ENCODE data around the gene PARK7.

PARK7 gene

DNA sequence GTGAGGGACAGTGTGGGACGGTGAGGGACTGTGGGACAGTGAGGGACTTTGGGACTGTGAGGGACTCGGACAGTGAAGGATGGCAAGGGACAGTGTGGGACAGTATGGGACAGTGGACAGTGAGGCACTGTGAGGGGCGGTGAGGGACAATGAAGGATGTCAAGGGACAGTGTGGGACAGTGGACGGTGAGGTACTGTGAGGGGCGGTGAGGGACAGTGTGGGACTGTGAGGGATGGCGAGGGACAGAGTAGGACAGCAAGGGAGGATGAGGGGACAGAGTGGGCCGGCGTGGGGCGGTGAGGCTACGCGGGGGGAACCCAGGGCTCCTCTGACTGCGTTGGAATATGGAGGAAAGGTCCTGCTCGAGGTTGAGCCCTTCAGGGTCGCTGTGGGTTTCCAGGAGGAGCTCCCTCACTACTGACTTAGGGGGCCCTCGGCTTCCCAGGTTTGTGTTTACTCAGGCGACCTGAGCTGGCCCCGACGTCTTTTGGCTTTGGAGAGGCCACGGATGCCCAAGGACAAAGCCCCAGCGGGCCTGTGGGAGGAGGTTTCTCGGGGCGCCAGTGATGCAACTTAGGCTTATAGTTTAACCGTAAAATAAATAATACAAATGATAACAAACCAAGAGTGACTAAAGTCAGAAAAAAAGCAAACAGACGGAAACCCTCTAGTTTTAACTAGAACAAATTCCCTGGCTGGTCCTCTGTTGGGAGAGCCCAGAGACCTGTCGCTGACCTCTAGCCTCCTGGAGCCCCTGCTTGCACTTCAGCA lies 65.7 kb downstream of the PARK7 start:
- no peak for DNase-seq
- Histone ChIP-seq H2AFZ (ENCODE audit: low read depth, low read length) (no peak overlapping the region), H3K27me3 (ENCODE audit: insufficient read depth, low read length, poor library complexity) (peaks cover 5% of the 10 kb centered on the region), H3K9me3 (ENCODE audit: insufficient read depth, low read length, severe bottlenecking) (no peaks in the 10 kb centered on the region), H3K4me3 (ENCODE audit: low read depth in 1 of 2, low read length in 2 of 2) (no peak overlapping the region), H3K4me1 (ENCODE audit: insufficient read depth, low read length) (no peaks in the 10 kb centered on the region), H3K9ac (ENCODE audit: low read depth, low read length) (no peak overlapping the region), H3K4me2 (ENCODE audit: insufficient read depth, low read length) (no peak overlapping the region), H3K27ac (ENCODE audit: low read length) (no peak overlapping the region), H4K20me1 (ENCODE audit: insufficient read depth, low read length) (no peaks in the 10 kb centered on the region), H3K79me2 (ENCODE audit: insufficient read depth, low read length) (no peaks in the 10 kb centered on the region), H3K36me3 (ENCODE audit: insufficient read depth, low read length) (no peaks in the 10 kb centered on the region)
- TF ChIP-seq EZH2 (IDR thresholded peaks at IDR 0.05; ENCODE audit: borderline replicate concordance, low read depth, low read length, severe bottlenecking), result no peak
- TF ChIP-seq, protein P1, sequence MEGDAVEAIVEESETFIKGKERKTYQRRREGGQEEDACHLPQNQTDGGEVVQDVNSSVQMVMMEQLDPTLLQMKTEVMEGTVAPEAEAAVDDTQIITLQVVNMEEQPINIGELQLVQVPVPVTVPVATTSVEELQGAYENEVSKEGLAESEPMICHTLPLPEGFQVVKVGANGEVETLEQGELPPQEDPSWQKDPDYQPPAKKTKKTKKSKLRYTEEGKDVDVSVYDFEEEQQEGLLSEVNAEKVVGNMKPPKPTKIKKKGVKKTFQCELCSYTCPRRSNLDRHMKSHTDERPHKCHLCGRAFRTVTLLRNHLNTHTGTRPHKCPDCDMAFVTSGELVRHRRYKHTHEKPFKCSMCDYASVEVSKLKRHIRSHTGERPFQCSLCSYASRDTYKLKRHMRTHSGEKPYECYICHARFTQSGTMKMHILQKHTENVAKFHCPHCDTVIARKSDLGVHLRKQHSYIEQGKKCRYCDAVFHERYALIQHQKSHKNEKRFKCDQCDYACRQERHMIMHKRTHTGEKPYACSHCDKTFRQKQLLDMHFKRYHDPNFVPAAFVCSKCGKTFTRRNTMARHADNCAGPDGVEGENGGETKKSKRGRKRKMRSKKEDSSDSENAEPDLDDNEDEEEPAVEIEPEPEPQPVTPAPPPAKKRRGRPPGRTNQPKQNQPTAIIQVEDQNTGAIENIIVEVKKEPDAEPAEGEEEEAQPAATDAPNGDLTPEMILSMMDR (IDR thresholded peaks at IDR 0.05; ENCODE audit: borderline replicate concordance, extremely low read depth, low read length, poor library complexity, severe bottlenecking), result no peak
- no peak for ATAC-seq (ENCODE audit: insufficient read depth, low read depth)

DNA sequence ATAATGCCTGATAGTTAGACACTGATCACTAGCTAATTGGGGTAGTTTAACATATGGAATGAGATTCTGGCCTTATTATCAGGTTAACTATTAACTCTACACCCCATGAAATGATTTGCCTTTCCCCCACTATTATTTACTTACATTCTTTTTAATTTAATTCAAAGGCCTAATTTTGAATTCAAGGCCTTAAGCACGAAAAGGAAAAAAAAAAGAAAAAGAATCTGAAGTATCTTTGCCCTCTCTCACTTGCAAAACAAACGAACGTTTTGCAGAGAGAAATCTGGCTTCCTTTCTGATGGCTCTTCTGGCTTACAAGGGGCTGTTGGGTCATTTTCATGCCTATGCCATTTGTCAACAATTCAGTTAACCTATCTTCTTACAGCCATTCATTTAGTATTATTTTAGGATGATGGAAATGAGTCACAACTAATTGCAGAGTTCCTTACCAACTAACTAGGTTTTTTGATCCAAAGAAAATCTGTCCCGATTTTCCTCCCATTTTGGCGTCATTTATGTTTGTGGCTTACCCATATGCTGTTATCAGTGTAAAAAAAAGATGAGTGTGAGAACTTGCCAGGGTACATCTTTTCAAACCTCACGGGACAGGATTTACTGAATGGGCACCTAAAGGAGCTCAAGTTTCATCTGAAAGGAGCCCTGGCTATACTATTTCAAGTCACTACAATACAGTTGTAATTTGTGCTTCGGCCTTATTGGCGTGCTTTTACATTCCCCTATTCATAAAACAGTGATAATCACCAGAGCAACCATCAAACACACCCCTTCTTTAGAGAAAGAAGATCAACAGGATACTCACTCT lies 66.4 kb downstream of the PARK7 start:
- no peak for DNase-seq
- Histone ChIP-seq H3K9ac (ENCODE audit: low read depth, low read length) (no peak overlapping the region), H3K9me3 (ENCODE audit: insufficient read depth, low read length, severe bottlenecking) (no peaks in the 10 kb centered on the region), H2AFZ (ENCODE audit: low read depth, low read length) (no peak overlapping the region), H3K4me3 (ENCODE audit: low read depth in 1 of 2, low read length in 2 of 2) (no peak overlapping the region), H3K4me2 (ENCODE audit: insufficient read depth, low read length) (no peak overlapping the region), H3K27me3 (ENCODE audit: insufficient read depth, low read length, poor library complexity) (no peaks in the 10 kb centered on the region), H3K27ac (ENCODE audit: low read length) (no peak overlapping the region), H3K79me2 (ENCODE audit: insufficient read depth, low read length) (no peaks in the 10 kb centered on the region), H3K36me3 (ENCODE audit: insufficient read depth, low read length) (no peaks in the 10 kb centered on the region), H3K4me1 (ENCODE audit: insufficient read depth, low read length) (no peaks in the 10 kb centered on the region), H4K20me1 (ENCODE audit: insufficient read depth, low read length) (no peaks in the 10 kb centered on the region)
- TF ChIP-seq, protein P1 (IDR thresholded peaks at IDR 0.05; ENCODE audit: borderline replicate concordance, extremely low read depth, low read length, poor library complexity, severe bottlenecking), result no peak
- ATAC-seq (ENCODE audit: insufficient read depth, low read depth), result no peak

DNA sequence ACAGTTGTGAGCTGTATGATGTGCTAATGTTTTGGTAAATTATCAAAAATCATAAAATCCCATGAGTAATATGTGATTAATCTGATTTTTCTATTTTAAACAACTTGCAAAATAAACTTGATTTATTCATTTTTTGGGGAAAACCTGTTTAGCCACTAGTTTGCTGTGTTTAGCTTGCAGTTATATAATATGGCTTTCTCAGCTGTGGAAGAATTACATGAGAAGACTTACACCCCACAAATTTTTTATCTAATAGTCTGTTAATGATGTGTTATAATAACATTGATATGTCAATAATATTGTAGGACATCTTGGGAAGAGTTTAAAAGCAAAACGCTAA lies 67.0 kb downstream of the PARK7 start:
- H3K36me3 ChIP-seq (ENCODE audit: insufficient read depth, low read length), result no peaks in the 10 kb centered on the region
- H3K79me2 ChIP-seq (ENCODE audit: insufficient read depth, low read length), result no peaks in the 10 kb centered on the region
- H3K27me3 ChIP-seq (ENCODE audit: insufficient read depth, low read length, poor library complexity), result no peaks in the 10 kb centered on the region
- H2AFZ ChIP-seq (ENCODE audit: low read depth, low read length), result no peak overlapping the region
- ATAC-seq (ENCODE audit: insufficient read depth, low read depth) (no peak), DNase-seq (no peak)
- H3K27ac ChIP-seq (ENCODE audit: low read length), result no peak overlapping the region
- no peaks in the 10 kb centered on the region for H3K9me3 ChIP-seq (ENCODE audit: insufficient read depth, low read length, severe bottlenecking)
- H3K9ac ChIP-seq (ENCODE audit: low read depth, low read length), result no peak overlapping the region
- no peak overlapping the region for H3K4me2 ChIP-seq (ENCODE audit: insufficient read depth, low read length)
- no peaks in the 10 kb centered on the region for H3K4me1 ChIP-seq (ENCODE audit: insufficient read depth, low read length)
- TF ChIP-seq EZH2 (IDR thresholded peaks at IDR 0.05; ENCODE audit: borderline replicate concordance, low read depth, low read length, severe bottlenecking), result no peak
- TF ChIP-seq, protein P1 (IDR thresholded peaks at IDR 0.05; ENCODE audit: borderline replicate concordance, extremely low read depth, low read length, poor library complexity, severe bottlenecking), result no peak
- H4K20me1 ChIP-seq (ENCODE audit: insufficient read depth, low read length), result no peaks in the 10 kb centered on the region
- no peak overlapping the region for H3K4me3 ChIP-seq (ENCODE audit: low read depth in 1 of 2, low read length in 2 of 2)
